Activated T-helper 17 cell treated with anti-CD3 and anti-CD28 coated beads, Interleukin-2, amount 50 U/mL, for 72 hours (primary cell): ENCODE data around the gene LRSAM1. TPM values are rescaled to one million over a fixed set of nuclear protein-coding genes. Genes with fewer than 3 reads are reported as not detected.
A peak's percentile ranks its signal among the peaks of the same experiment; 100 is the strongest.

Experiments
- ATAC-seq: fragments of 150-1000 bp; cut with Tn5 transposase; replicated peaks from 2 replicates; pipeline ENCODE4 v1.10.0; 2021; ENCODE audit warnings: mild to moderate bottlenecking, moderate library complexity
- H3K27ac Mint-ChIP-seq: one replicate; pipeline ENCODE4 v1.8.0; 2022; ENCODE audit warnings: mixed read lengths
- H3K27me3 Mint-ChIP-seq: one replicate; pipeline ENCODE4 v1.8.0; 2022; ENCODE audit warnings: mixed read lengths
- H3K36me3 Mint-ChIP-seq: one replicate; pipeline ENCODE4 v1.8.0; 2022; ENCODE audit warnings: low read depth, mild to moderate bottlenecking, mixed read lengths
- H3K4me1 Mint-ChIP-seq: one replicate; pipeline ENCODE4 v1.8.0; 2022; ENCODE audit warnings: mixed read lengths
- H3K4me3 Mint-ChIP-seq: one replicate; pipeline ENCODE4 v1.8.0; 2022; ENCODE audit warnings: mild to moderate bottlenecking, mixed read lengths
- H3K9me3 Mint-ChIP-seq: one replicate; pipeline ENCODE4 v1.8.0; 2022; ENCODE audit warnings: mixed read lengths
- total RNA-seq, 2 donors: library from RNA; stranded (reverse); gene quantifications; one replicate each; pipeline ENCODE4 v1.2.3, GENCODE V29; 2022

LRSAM1 gene
- total RNA-seq, 2 donors from 2014 or later, result 22.0 to 33.5 TPM

GRCh38 chr9:127445851-127446712 is 5.2 kb upstream of the LRSAM1 start:
- no peaks in the 10 kb centered on the region for H3K9me3 Mint-ChIP-seq
- peaks cover 100% of the 10 kb centered on the region for H3K36me3 Mint-ChIP-seq
- H3K27me3 Mint-ChIP-seq, result no peaks in the 10 kb centered on the region
- H3K27ac Mint-ChIP-seq, result peak overlapping the region; percentile 79
- no peak for ATAC-seq
- peak overlapping the region; percentile 47 for H3K4me3 Mint-ChIP-seq
- peaks cover 18% of the 10 kb centered on the region for H3K4me1 Mint-ChIP-seq

DNA sequence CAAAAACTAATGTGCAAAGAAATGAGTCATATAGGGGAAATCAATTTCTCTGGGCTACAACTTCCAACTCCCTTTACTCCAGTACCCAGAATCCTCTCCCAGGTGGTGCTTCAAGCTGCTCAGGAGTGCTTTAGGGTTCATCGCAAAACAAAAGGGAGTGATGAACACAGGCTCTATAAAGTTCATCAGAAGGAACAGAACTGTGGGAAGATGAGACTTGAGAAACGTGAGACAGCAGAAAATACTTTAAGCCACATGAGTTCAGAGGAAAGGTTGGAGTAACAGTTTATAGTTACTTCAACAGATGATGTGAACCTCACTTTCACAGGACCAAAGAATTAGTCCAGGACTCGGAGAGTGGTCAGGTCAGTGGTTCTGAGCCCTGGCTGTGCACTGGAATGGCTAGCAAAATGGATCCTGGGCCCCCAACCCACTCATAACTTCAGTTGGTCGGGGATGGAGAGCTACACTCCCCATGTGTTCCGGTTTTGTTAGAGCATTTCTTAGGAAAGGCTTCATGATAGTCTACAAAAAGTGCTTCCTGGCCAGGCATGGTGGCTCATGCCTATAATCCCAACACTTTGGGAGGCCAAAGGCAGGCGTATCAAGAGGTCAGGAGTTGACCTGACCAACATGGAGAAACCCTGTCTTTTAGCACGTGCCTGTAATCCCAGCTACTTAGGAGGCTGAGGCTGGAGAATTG is 4.4 kb upstream of the LRSAM1 start:
- no peak for ATAC-seq
- Mint-ChIP-seq H3K4me3 (peak overlapping the region; percentile 96), H3K9me3 (no peaks in the 10 kb centered on the region), H3K36me3 (peaks cover 100% of the 10 kb centered on the region), H3K4me1 (peaks cover 18% of the 10 kb centered on the region), H3K27me3 (no peaks in the 10 kb centered on the region), H3K27ac (peak overlapping the region; percentile 96)

DNA sequence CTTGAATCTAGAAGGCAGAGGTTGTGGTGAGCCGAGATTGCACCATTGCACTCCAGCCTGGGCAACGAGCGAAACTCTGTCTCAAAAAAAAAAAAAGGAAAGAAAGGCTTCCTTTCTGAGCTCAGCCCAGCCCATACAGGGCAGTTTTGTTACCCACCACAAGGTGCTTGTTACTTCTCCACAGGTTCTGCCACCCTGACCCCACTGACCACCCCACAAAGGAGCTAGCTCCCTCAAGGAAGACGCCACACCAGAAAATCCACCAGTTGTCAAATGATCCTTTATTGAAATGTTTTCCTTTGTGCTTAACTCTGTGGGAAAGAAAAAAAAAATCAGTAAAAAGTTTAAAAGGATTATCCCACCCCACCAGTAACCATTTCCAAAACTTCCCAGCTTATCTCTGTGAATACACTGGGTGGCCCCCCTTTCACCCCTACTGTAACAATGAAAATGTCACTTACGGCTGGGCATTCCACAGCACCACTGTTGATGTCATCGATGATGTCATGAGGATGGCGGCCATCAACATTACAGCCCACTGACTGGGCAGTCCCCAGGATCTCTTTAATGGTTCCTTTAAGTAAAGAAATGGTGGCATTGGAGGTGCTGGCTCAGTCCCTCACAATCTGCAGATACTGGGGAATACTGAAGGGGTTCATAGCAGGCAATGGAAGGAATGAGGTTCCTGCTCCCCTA is 3.7 kb upstream of the LRSAM1 start:
- Mint-ChIP-seq H3K27me3 (no peaks in the 10 kb centered on the region), H3K4me1 (peaks cover 18% of the 10 kb centered on the region), H3K4me3 (peak overlapping the region; percentile 96), H3K9me3 (no peaks in the 10 kb centered on the region), H3K27ac (peak overlapping the region; percentile 96), H3K36me3 (peaks cover 94% of the 10 kb centered on the region)
- ATAC-seq, result no peak

DNA sequence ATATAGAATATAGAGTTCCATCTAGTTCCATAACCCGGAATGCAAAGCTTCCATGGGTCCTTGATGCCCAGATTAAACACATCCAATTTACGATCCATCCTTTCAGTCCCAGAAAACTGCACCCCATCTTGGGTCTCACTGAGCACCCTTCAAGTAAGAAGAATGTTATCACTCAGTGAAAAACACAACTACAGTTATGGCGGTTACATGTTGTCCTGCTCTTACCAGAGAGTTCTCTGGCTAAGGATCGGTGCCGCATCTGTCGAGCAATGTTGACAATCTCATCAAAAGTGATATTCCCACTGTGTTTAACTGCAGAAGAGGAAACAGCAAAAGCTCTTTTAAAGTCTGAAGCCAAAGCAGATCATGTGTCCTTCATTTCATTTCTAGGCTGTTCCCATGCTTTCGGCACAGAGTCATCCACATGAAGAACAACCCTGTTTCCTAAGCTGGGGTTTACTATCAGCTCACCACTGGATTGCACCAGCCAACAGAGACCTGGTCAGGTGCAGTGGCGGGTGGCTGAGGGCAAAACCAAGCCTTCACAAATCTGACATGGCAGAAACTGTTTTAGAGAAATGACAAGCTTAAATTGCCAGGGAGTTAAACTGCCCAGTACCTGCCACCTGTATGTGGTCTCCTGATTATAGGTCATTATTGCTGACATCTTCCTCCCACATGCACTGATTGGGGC is 3.1 kb upstream of the LRSAM1 start:
- Mint-ChIP-seq H3K27ac (peak overlapping the region; percentile 96), H3K36me3 (peaks cover 87% of the 10 kb centered on the region), H3K4me1 (peaks cover 18% of the 10 kb centered on the region), H3K4me3 (peak overlapping the region; percentile 96), H3K27me3 (no peaks in the 10 kb centered on the region), H3K9me3 (no peaks in the 10 kb centered on the region)
- ATAC-seq, result no peak

GRCh38 chr9:127449332-127449966 is 1.9 kb upstream of the LRSAM1 start:
- H3K4me1 Mint-ChIP-seq, result peaks cover 18% of the 10 kb centered on the region
- no peaks in the 10 kb centered on the region for H3K9me3 Mint-ChIP-seq
- peak overlapping the region; percentile 96 for H3K27ac Mint-ChIP-seq
- peak overlapping the region; percentile 96 for H3K4me3 Mint-ChIP-seq
- no peaks in the 10 kb centered on the region for H3K27me3 Mint-ChIP-seq
- H3K36me3 Mint-ChIP-seq, result peaks cover 78% of the 10 kb centered on the region
- peak; percentile 4 for ATAC-seq

GRCh38 chr9:127450243-127450760 is 1.0 kb upstream of the LRSAM1 start:
- H3K4me3 Mint-ChIP-seq, result peak overlapping the region; percentile 96
- H3K27me3 Mint-ChIP-seq, result no peaks in the 10 kb centered on the region
- H3K4me1 Mint-ChIP-seq, result peaks cover 18% of the 10 kb centered on the region
- peaks cover 78% of the 10 kb centered on the region for H3K36me3 Mint-ChIP-seq
- peak; percentile 2 for ATAC-seq
- H3K9me3 Mint-ChIP-seq, result no peaks in the 10 kb centered on the region
- peak overlapping the region; percentile 96 for H3K27ac Mint-ChIP-seq

DNA sequence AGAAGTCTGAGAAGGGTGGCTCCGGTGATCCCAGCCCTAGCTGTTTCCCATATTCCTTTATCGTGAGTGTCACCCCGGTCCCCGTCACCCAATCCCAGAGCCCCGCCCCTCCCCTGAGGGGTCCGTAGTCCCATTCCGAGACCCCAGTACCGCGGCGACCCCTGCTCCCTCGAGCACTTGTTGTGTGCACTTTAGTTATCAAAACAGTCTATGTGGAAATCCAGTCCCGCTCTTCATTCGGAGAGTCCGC is 223 bp downstream of the LRSAM1 start:
- Mint-ChIP-seq H3K9me3 (no peaks in the 10 kb centered on the region), H3K36me3 (peaks cover 76% of the 10 kb centered on the region), H3K4me3 (peak overlapping the region; percentile 96), H3K27me3 (no peaks in the 10 kb centered on the region), H3K27ac (peak overlapping the region; percentile 96), H3K4me1 (peaks cover 15% of the 10 kb centered on the region)
- no peak for ATAC-seq

- H3K4me1 Mint-ChIP-seq, result peaks cover 12% of the 10 kb centered on the region
- H3K4me3 Mint-ChIP-seq, result peak overlapping the region; percentile 96
- H3K27me3 Mint-ChIP-seq, result no peaks in the 10 kb centered on the region
- no peaks in the 10 kb centered on the region for H3K9me3 Mint-ChIP-seq
- H3K27ac Mint-ChIP-seq, result peak overlapping the region; percentile 96
- ATAC-seq, result peak; percentile 33
- peaks cover 76% of the 10 kb centered on the region for H3K36me3 Mint-ChIP-seq
Observed at GRCh38 chr9:127451858-127452656, 747 bp downstream of the LRSAM1 start.

- Mint-ChIP-seq H3K4me3 (peak overlapping the region; percentile 96), H3K27ac (peak overlapping the region; percentile 96), H3K4me1 (peaks cover 9% of the 10 kb centered on the region), H3K36me3 (peaks cover 76% of the 10 kb centered on the region), H3K27me3 (no peaks in the 10 kb centered on the region), H3K9me3 (no peaks in the 10 kb centered on the region)
- no peak for ATAC-seq
Observed at GRCh38 chr9:127452691-127453090, 1.4 kb downstream of the LRSAM1 start.

GRCh38 chr9:127455324-127455992 is 4.1 kb downstream of the LRSAM1 start:
- H3K9me3 Mint-ChIP-seq, result no peaks in the 10 kb centered on the region
- H3K4me3 Mint-ChIP-seq, result no peak overlapping the region
- H3K27me3 Mint-ChIP-seq, result no peaks in the 10 kb centered on the region
- no peak for ATAC-seq
- no peak overlapping the region for H3K27ac Mint-ChIP-seq
- H3K4me1 Mint-ChIP-seq, result no peaks in the 10 kb centered on the region
- peaks cover 70% of the 10 kb centered on the region for H3K36me3 Mint-ChIP-seq

- Mint-ChIP-seq H3K36me3 (peaks cover 71% of the 10 kb centered on the region), H3K4me3 (no peak overlapping the region), H3K9me3 (no peaks in the 10 kb centered on the region), H3K27me3 (no peaks in the 10 kb centered on the region), H3K4me1 (no peaks in the 10 kb centered on the region), H3K27ac (no peak overlapping the region)
- no peak for ATAC-seq
Observed at GRCh38 chr9:127457191-127457878, 6.0 kb downstream of the LRSAM1 start.

- no peaks in the 10 kb centered on the region for H3K27me3 Mint-ChIP-seq
- no peak for ATAC-seq
- H3K4me3 Mint-ChIP-seq, result no peak overlapping the region
- no peaks in the 10 kb centered on the region for H3K9me3 Mint-ChIP-seq
- peaks cover 87% of the 10 kb centered on the region for H3K36me3 Mint-ChIP-seq
- no peak overlapping the region for H3K27ac Mint-ChIP-seq
- H3K4me1 Mint-ChIP-seq, result no peaks in the 10 kb centered on the region
Observed at GRCh38 chr9:127458921-127459320, 7.6 kb downstream of the LRSAM1 start.
